HG03280 (cell line): ENCODE measurements around the gene ESRRG.

Experiments used
- ATAC-seq: cut with Tn5 transposase; IDR thresholded peaks from one replicate; pipeline ENCODE4 v1.9.1; 2021; ENCODE audit warnings: mild to moderate bottlenecking, moderate library complexity; ENCODE audit not compliant: unreplicated experiment

The ESRRG gene

GRCh38 chr1:216457356-216457755 lies 265.9 kb downstream of the ESRRG start:
- ATAC-seq = no peak

GRCh38 chr1:216456682-216457081 lies 266.5 kb downstream of the ESRRG start:
- ATAC-seq = no peak

- ATAC-seq = no peak
Measured at GRCh38 chr1:216453777-216454176, 269.5 kb downstream of the ESRRG start.
